ENCODE results near the gene EHHADH.
"Not testable (repeated sequence)": the region's sequence is repeated elsewhere in the genome, so short reads cannot be mapped to it uniquely, and the experiment has no call there.

EHHADH gene

GRCh38 chr3:185253645-185254410, at the start of gene EHHADH:
Gene EHHADH (minus strand): TSS chr3:185254049. CDS start chr3:185254022, 27 bp downstream.
- Mint-ChIP-seq H3K27ac (ENCODE audit: low read depth) (peak within 1 kb of the TSS; percentile 80), H3K4me1 (no peaks in the 10 kb centered on the region), H3K4me3 (peak within 1 kb of the TSS; percentile 70), H3K27me3 (peaks cover 11% of the 10 kb centered on the region), H3K36me3 (ENCODE audit: insufficient read depth) (no peaks in the 10 kb centered on the region), H3K9me3 (no peaks in the 10 kb centered on the region)
- ATAC-seq (replicated peaks; ENCODE audit: extremely low read depth, poor library complexity, severe bottlenecking) = peak; percentile 85
- peak; percentile 11 to 19 for DNase-seq (ENCODE audit: low spot score in 2 of 2)

DNA sequence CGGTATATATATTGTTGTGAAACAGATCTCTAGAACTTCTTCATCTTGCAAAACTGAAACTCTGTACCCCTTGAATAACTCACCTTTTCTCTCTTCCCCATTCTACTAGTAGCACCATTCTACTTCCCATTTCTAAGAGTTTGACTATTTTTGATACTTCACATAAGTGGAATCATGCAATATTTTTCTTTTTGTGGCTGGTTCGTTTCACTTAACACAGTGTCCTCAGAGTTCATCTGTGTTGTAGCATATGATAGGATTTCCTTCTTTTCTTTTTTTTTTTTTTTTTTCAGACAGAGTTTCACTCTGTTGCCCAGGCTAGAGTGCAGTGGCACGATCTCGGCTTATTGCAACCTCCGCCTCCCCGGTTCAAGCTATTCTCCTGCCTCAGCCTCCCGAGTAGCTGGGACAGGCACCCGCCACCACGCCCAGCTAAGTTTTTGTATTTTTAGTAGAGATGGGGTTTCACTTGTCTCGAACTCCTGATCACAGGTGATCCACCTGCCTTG, 46.1 kb upstream of the EHHADH start:
- not testable (repeated sequence) for H3K27ac Mint-ChIP-seq (ENCODE audit: low read depth); DNase-seq (ENCODE audit: low spot score in 2 of 2); H3K36me3 Mint-ChIP-seq (ENCODE audit: insufficient read depth); H3K27me3 Mint-ChIP-seq; ATAC-seq (replicated peaks; ENCODE audit: extremely low read depth, poor library complexity, severe bottlenecking); H3K9me3 Mint-ChIP-seq; H3K4me1 Mint-ChIP-seq; H3K4me3 Mint-ChIP-seq

DNA sequence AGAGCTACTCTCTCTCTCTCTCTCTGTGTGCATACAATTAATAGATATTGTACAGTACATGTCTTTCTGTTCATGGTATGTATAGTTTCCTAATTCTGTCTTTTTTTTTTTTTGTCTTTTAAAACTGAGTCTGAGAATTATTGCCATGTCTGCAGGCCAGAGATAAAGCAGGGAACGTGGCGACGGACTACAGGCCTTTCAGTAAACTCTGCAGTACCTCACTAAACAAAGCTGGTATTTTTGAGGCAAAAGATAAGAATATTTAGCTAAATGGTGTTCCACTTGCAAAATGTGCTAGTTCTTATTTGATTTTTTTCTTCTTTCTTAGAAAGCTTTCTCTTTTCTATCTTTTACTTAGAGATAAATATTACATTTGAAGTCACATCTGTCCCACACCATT, 44.0 kb upstream of the EHHADH start:
- no peak for ATAC-seq (replicated peaks; ENCODE audit: extremely low read depth, poor library complexity, severe bottlenecking)
- Mint-ChIP-seq H3K27me3 (no peaks in the 10 kb centered on the region), H3K9me3 (no peaks in the 10 kb centered on the region), H3K27ac (ENCODE audit: low read depth) (no peak overlapping the region), H3K4me1 (no peaks in the 10 kb centered on the region), H3K36me3 (ENCODE audit: insufficient read depth) (no peaks in the 10 kb centered on the region), H3K4me3 (no peak overlapping the region)
- DNase-seq (ENCODE audit: low spot score in 2 of 2) = no peak

DNA sequence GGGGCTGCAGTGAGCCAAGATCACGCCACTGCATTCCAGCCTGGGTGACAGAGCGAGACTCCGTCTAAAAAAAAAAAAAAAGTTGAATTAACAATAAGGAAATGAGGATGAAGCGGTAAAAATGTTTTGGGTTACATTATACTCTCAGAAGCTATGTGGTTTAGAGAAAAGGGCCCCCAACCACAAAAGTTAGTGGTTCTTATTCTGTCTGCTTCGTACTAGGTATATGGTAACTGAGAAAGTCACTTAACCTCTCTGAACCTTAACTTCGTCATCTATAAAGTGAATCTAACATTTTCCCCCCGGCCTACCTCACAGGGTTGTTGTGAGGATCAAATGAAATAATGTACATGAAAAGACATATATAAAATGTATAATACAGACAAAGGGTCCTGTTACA, 38.4 kb upstream of the EHHADH start:
- Mint-ChIP-seq H3K36me3 (ENCODE audit: insufficient read depth) (peaks cover 3% of the 10 kb centered on the region), H3K9me3 (no peaks in the 10 kb centered on the region), H3K27ac (ENCODE audit: low read depth) (no peak overlapping the region), H3K4me3 (no peak overlapping the region), H3K27me3 (no peaks in the 10 kb centered on the region), H3K4me1 (no peaks in the 10 kb centered on the region)
- DNase-seq (ENCODE audit: low spot score in 2 of 2) (no peak), ATAC-seq (replicated peaks; ENCODE audit: extremely low read depth, poor library complexity, severe bottlenecking) (no peak)

GRCh38 chr3:185290266-185290665, 36.4 kb upstream of the EHHADH start:
- H3K9me3 Mint-ChIP-seq = no peaks in the 10 kb centered on the region
- no peak overlapping the region for H3K4me3 Mint-ChIP-seq
- H3K27me3 Mint-ChIP-seq = no peaks in the 10 kb centered on the region
- H3K36me3 Mint-ChIP-seq (ENCODE audit: insufficient read depth) = peaks cover 3% of the 10 kb centered on the region
- H3K27ac Mint-ChIP-seq (ENCODE audit: low read depth) = no peak overlapping the region
- no peaks in the 10 kb centered on the region for H3K4me1 Mint-ChIP-seq
- DNase-seq (ENCODE audit: low spot score in 2 of 2) = no peak
- no peak for ATAC-seq (replicated peaks; ENCODE audit: extremely low read depth, poor library complexity, severe bottlenecking)

DNA sequence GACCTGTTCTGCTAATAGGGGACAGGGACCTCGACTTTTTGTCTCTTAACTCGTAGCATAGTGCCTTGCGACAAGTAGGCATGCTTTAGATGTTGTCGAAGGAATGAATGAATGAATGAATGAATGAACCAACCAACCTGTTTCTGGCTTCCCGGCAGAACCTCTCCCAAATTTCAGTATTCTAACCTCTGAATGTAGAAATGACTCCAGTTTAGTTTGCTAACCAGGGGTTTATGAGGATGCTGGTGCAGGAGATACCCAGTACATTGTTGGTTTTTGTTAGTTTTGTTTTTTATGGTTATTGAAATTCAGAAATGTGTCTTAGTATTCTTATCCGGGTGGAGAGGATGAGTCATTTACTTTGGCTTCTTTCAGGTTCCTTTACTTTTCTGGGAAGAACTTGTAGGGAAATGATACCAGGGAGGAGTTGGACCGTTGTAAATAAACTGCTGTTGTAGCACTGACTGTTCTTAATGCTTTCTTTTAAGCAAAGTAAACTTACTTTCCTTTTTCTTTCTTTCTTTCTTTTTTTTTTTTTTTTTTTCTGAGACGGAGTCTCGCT, 29.6 kb upstream of the EHHADH start:
- Mint-ChIP-seq H3K36me3 (ENCODE audit: insufficient read depth) (peaks cover 10% of the 10 kb centered on the region), H3K4me3 (peak overlapping the region; percentile 97), H3K9me3 (no peaks in the 10 kb centered on the region), H3K27ac (ENCODE audit: low read depth) (peak overlapping the region; percentile 96), H3K4me1 (peaks cover 18% of the 10 kb centered on the region), H3K27me3 (peaks cover 25% of the 10 kb centered on the region)
- DNase-seq (ENCODE audit: low spot score in 2 of 2) = no peak
- no peak for ATAC-seq (replicated peaks; ENCODE audit: extremely low read depth, poor library complexity, severe bottlenecking)

DNA sequence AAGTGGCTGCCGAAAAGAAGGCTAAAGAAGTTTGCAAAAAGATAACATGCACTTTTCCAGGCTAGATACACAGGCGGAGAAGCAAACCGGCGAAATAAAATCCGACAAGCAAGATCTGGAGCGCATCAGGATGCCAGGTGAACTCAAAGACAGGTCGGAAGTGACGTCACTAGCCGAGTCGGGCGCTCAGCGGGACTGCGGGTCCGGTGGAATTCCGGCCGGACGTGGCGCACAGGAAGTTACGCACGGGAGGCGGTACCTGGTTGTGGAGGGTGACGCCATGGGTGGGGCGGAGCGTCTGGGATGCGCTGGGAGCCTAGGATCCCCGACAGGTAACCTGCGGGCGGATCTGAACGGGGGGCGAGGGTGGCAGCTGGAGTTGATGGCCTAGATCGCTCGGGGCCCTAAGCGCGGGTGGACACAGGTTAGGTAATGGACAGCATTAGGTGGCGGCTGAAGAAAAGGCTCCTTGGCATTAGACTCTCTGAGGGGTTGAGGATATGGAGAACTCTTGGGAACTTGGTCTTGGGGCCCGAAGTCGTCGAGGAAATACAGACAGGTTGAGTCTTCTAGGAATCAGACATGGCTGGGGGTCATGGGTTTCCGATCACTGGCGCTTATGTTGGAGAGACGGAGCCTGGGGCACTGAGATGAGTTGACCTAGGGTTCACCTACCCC, 29.0 kb upstream of the EHHADH start:
- Mint-ChIP-seq H3K27me3 (peaks cover 30% of the 10 kb centered on the region), H3K9me3 (no peaks in the 10 kb centered on the region), H3K4me1 (peaks cover 18% of the 10 kb centered on the region), H3K27ac (ENCODE audit: low read depth) (peak overlapping the region; percentile 96), H3K4me3 (peak overlapping the region; percentile 97), H3K36me3 (ENCODE audit: insufficient read depth) (peaks cover 10% of the 10 kb centered on the region)
- ATAC-seq (replicated peaks; ENCODE audit: extremely low read depth, poor library complexity, severe bottlenecking) = peak; percentile 97
- DNase-seq (ENCODE audit: low spot score in 2 of 2) = peak; percentile 82 to 89

DNA sequence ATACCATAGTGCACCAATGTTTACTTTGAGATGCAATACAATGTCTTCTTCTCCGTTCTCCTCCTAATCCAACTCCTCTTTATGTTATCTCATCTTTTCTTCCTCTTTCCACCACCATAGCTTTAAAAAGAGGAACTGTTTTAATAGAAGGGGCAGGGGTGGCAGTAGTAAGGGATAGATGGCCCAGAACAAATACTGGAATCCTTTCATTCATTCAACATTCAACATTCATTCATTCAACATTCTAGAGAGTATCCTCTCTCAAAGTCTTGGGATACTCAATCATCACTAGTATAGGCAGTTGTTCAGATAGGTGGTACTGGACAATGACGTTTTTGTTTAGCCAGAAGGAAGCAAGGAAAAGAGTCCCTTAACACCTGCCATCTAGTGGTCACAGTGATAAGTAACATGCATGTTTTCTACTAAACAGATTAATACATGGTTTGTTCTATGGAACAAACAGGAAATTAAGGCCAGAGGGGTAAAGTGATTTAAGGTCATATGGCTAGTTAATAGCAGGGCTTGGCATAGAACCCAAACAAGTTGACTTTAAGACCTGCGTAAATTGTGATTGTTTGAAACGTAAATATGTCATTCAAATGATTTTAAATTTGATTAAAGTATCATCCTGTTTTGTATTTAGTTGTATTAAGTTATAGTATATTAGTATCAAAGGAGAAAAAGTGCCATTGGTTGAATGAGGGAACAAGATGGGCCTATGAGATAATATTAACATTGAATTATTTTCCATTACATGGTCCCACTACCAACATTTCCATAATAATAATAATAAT, 26.9 kb upstream of the EHHADH start:
- DNase-seq (ENCODE audit: low spot score in 2 of 2) (no peak), ATAC-seq (replicated peaks; ENCODE audit: extremely low read depth, poor library complexity, severe bottlenecking) (no peak)
- Mint-ChIP-seq H3K4me1 (peaks cover 18% of the 10 kb centered on the region), H3K27ac (ENCODE audit: low read depth) (no peak overlapping the region), H3K4me3 (no peak overlapping the region), H3K27me3 (peaks cover 46% of the 10 kb centered on the region), H3K36me3 (ENCODE audit: insufficient read depth) (peaks cover 10% of the 10 kb centered on the region), H3K9me3 (no peaks in the 10 kb centered on the region)

DNA sequence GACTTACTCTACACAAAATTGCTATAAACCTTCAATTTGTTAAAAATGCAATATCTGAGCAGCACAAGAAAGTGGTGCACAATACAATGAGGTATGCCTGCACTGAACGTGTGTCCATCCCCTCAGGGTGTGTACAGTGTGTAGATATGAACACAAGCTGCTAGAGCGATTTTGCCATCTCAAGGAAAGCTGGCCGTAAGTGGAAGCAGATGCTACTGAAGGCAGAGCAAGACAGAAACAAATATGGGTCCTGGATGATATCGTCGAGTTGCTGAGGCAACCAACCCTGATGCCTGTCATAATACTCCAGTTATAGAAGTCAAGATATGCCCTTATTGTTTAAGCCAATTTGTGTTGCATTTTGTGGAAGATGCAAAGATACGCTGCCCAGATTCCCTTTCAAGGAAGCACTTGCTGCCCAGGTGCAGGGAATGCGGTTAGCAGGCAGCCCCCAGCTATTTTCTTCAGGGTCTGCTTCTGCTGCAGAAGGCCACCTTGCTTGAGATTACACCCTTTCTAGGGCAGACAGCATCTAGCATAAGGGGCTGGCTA, 25.8 kb upstream of the EHHADH start:
- Mint-ChIP-seq H3K27ac (ENCODE audit: low read depth) (no peak overlapping the region), H3K4me1 (peaks cover 18% of the 10 kb centered on the region), H3K4me3 (no peak overlapping the region), H3K27me3 (peaks cover 55% of the 10 kb centered on the region), H3K36me3 (ENCODE audit: insufficient read depth) (peaks cover 10% of the 10 kb centered on the region), H3K9me3 (no peaks in the 10 kb centered on the region)
- DNase-seq (ENCODE audit: low spot score in 2 of 2) (no peak), ATAC-seq (replicated peaks; ENCODE audit: extremely low read depth, poor library complexity, severe bottlenecking) (no peak)

DNA sequence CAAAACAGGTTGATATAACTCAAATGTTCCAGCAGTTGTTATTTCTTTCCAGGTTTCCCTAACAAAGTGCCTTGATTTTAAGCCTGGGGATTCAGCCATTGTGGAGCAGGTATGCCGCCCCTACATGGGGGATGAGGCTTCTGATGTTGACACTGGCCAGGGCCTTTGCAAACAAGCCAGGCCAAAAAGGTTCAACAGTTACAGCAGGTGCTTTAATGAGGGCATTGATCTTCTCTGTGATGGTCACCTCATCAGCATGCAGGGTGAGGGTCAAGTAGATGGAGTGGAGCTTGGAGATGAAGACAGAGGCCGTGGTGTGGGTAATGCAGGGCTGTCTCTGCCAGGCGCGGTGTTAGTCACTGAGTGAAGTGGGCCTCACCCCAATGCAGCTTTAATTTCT, 22.6 kb upstream of the EHHADH start:
- H3K4me1 Mint-ChIP-seq = no peaks in the 10 kb centered on the region
- peaks cover 1% of the 10 kb centered on the region for H3K36me3 Mint-ChIP-seq (ENCODE audit: insufficient read depth)
- H3K27ac Mint-ChIP-seq (ENCODE audit: low read depth) = no peak overlapping the region
- no peak overlapping the region for H3K4me3 Mint-ChIP-seq
- ATAC-seq (replicated peaks; ENCODE audit: extremely low read depth, poor library complexity, severe bottlenecking) (no peak), DNase-seq (ENCODE audit: low spot score in 2 of 2) (no peak)
- no peaks in the 10 kb centered on the region for H3K9me3 Mint-ChIP-seq
- peaks cover 81% of the 10 kb centered on the region for H3K27me3 Mint-ChIP-seq

DNA sequence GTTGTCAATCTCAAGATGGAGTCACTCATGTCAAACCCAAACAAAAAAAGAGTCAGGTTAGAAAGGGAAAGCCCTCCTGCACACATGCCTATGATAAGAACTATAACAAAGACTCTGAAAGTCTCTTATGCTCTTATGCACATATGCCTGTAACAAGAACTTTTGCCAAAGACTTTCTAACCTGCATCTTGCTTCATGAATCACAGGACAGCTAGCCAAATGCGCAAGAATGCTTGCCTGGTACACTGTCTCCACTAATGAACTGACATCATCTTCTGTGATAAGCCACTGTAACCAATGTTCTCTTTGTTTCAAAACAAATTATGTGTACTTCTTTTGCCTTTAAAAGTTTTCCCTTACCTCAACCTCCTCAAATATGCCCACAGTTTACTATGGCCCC, 18.2 kb upstream of the EHHADH start:
- peaks cover 1% of the 10 kb centered on the region for H3K36me3 Mint-ChIP-seq (ENCODE audit: insufficient read depth)
- no peak overlapping the region for H3K27ac Mint-ChIP-seq (ENCODE audit: low read depth)
- H3K27me3 Mint-ChIP-seq = peaks cover 90% of the 10 kb centered on the region
- DNase-seq (ENCODE audit: low spot score in 2 of 2) (no peak), ATAC-seq (replicated peaks; ENCODE audit: extremely low read depth, poor library complexity, severe bottlenecking) (no peak)
- no peak overlapping the region for H3K4me3 Mint-ChIP-seq
- H3K9me3 Mint-ChIP-seq = no peaks in the 10 kb centered on the region
- no peaks in the 10 kb centered on the region for H3K4me1 Mint-ChIP-seq

- no peak overlapping the region for H3K4me3 Mint-ChIP-seq
- DNase-seq (ENCODE audit: low spot score in 2 of 2) (no peak), ATAC-seq (replicated peaks; ENCODE audit: extremely low read depth, poor library complexity, severe bottlenecking) (no peak)
- no peaks in the 10 kb centered on the region for H3K9me3 Mint-ChIP-seq
- peaks cover 1% of the 10 kb centered on the region for H3K36me3 Mint-ChIP-seq (ENCODE audit: insufficient read depth)
- no peaks in the 10 kb centered on the region for H3K4me1 Mint-ChIP-seq
- no peak overlapping the region for H3K27ac Mint-ChIP-seq (ENCODE audit: low read depth)
- peaks cover 84% of the 10 kb centered on the region for H3K27me3 Mint-ChIP-seq
Measured at GRCh38 chr3:185270956-185271332, 17.1 kb upstream of the EHHADH start.
